T-helper 17 cell (primary cell): Measurements from ENCODE around the gene E2F8. TPM values are rescaled to one million over a fixed set of nuclear protein-coding genes. Genes with fewer than 3 reads are reported as not detected.
A peak's percentile ranks its signal among the peaks of the same experiment; 100 is the strongest.

Source experiments
- ATAC-seq: fragments of 150-1000 bp; cut with Tn5 transposase; 2 replicates; pipeline ENCODE4 v1.10.0; 2021; ENCODE audit warnings: mild to moderate bottlenecking, moderate library complexity
- DNase-seq, 3 donors: peaks; one replicate each; pipeline versions ENCODE4 v3.0.0 to v3.0.0-alpha.2; 2020 to 2021
- H3K9me3 ChIP-seq: one replicate; pipeline ENCODE4 v1.7.0; 2013; ENCODE audit warnings: low read length, mild to moderate bottlenecking; ENCODE audit not compliant: control insufficient read depth, poor library complexity, severe bottlenecking
- H3K27ac Mint-ChIP-seq: one replicate; pipeline ENCODE4 v1.8.0; 2022; ENCODE audit warnings: mild to moderate bottlenecking, moderate library complexity, mixed read lengths
- H3K27me3 Mint-ChIP-seq: one replicate; pipeline ENCODE4 v1.8.0; 2022; ENCODE audit warnings: mixed read lengths
- H3K36me3 Mint-ChIP-seq: one replicate; pipeline ENCODE4 v1.8.0; 2022; ENCODE audit warnings: low read depth, mixed read lengths
- H3K4me1 Mint-ChIP-seq: one replicate; pipeline ENCODE4 v1.8.0; 2022; ENCODE audit warnings: mild to moderate bottlenecking, mixed read lengths
- H3K4me3 Mint-ChIP-seq: one replicate; pipeline ENCODE4 v1.8.0; 2022; ENCODE audit warnings: mild to moderate bottlenecking, moderate library complexity, mixed read lengths
- total RNA-seq, 4 donors: library from RNA in 2 of 4; stranded (reverse) in 2 of 4; gene quantifications; one replicate each; pipeline ENCODE4 v1.2.3 and lab custom pipeline; 2022 to 2026

Gene E2F8
- total RNA-seq, 2 donors from 2014 or later: 0.21 TPM; not detected in 1

DNA sequence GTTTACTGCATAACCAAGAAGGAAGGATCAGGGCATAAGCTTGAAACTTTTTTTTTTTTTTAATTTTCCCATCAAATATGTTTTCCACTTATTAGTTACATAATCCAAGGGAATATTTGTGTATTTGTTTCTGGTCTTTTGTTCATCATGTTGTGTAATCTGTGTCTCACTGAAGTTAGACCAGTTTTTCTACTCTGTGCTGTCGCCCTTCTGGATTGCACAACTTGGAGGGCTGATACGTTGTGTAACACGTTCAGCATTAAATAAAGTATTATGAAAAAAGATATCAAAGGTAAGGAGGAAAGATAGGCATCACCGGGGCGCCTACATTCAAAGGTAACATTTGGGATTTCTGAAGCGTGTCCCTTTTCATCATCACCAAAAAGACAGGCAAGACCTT, 3.3 kb upstream of the E2F8 start:
- DNase-seq (no peak), ATAC-seq (no peak)
- Mint-ChIP-seq H3K27me3 (peaks cover 42% of the 10 kb centered on the region), H3K27ac (no peak overlapping the region), H3K4me1 (peaks cover 11% of the 10 kb centered on the region), H3K4me3 (no peak overlapping the region), H3K36me3 (peaks cover 2% of the 10 kb centered on the region)
- no peaks in the 10 kb centered on the region for H3K9me3 ChIP-seq

GRCh38 chr11:19243613-19244012, 2.9 kb upstream of the E2F8 start:
- Mint-ChIP-seq H3K27me3 (peaks cover 42% of the 10 kb centered on the region), H3K4me1 (peaks cover 11% of the 10 kb centered on the region), H3K4me3 (no peak overlapping the region), H3K36me3 (peaks cover 2% of the 10 kb centered on the region), H3K27ac (no peak overlapping the region)
- ATAC-seq (no peak), DNase-seq (no peak)
- no peaks in the 10 kb centered on the region for H3K9me3 ChIP-seq

DNA sequence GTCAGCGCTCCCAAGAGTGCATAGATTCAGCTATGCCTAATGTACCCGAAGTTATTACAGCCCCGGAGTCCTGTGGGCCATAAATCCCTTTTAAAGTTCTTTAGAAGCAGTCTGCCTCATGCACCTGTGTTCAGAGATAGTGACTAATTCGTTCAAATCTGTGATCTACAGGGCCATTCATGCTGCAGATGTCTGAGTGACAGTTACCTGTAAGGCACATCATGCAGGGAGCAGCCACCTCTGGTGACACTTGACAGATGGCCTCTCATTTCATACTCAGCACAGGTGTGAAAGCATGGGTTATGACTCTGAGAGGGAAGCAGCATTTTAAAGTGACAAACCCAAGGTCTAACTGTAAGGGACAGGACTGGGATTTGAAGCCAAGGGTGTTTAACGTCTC, 2.4 kb upstream of the E2F8 start:
- H3K4me1 Mint-ChIP-seq: peaks cover 11% of the 10 kb centered on the region
- no peak for ATAC-seq
- peak overlapping the region; percentile 94 for H3K4me3 Mint-ChIP-seq
- H3K9me3 ChIP-seq: no peaks in the 10 kb centered on the region
- no peak for DNase-seq
- H3K36me3 Mint-ChIP-seq: peaks cover 2% of the 10 kb centered on the region
- peaks cover 42% of the 10 kb centered on the region for H3K27me3 Mint-ChIP-seq
- no peak overlapping the region for H3K27ac Mint-ChIP-seq

DNA sequence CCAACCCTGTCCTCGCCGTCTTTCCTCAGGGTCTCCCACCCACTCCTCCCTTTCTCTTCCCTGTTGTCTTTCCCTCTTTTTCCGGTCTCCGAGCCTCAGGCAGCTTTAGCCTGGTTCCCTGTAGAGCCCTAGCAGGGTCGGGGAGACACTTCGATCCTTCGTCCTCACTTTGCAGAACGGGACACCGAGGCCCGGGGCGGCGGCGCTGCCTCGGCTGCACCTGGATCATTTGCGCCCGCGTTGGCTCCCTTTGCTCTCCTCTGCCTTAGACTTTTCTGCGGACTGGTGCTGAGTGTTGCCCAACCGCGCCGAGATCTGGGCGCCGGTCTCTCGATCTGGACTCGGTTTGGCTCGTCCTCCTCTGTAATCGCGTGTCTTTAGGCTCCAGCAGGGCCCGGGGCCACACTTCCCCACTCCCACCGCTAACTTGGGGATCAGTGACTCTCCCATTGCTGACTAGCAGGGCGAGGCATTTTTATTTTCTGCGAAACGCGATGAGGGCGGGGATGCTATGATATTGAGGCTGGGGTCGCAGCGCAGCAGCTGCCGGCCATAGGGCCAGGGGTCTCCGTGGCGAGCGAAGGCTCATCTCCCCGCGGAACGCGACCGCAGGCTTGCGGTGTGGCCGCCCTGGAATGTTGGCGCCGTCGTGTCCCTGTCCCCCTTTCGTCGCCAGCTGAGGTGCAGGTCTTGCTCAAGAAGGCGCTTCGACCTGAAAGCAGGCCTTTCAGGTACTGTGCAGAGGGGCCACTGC, 1.6 kb upstream of the E2F8 start:
- DNase-seq: no peak
- H3K9me3 ChIP-seq: no peaks in the 10 kb centered on the region
- peaks cover 41% of the 10 kb centered on the region for H3K27me3 Mint-ChIP-seq
- peak overlapping the region; percentile 65 for H3K27ac Mint-ChIP-seq
- peak overlapping the region; percentile 94 for H3K4me3 Mint-ChIP-seq
- no peak for ATAC-seq
- H3K4me1 Mint-ChIP-seq: peaks cover 11% of the 10 kb centered on the region
- H3K36me3 Mint-ChIP-seq: peaks cover 2% of the 10 kb centered on the region

DNA sequence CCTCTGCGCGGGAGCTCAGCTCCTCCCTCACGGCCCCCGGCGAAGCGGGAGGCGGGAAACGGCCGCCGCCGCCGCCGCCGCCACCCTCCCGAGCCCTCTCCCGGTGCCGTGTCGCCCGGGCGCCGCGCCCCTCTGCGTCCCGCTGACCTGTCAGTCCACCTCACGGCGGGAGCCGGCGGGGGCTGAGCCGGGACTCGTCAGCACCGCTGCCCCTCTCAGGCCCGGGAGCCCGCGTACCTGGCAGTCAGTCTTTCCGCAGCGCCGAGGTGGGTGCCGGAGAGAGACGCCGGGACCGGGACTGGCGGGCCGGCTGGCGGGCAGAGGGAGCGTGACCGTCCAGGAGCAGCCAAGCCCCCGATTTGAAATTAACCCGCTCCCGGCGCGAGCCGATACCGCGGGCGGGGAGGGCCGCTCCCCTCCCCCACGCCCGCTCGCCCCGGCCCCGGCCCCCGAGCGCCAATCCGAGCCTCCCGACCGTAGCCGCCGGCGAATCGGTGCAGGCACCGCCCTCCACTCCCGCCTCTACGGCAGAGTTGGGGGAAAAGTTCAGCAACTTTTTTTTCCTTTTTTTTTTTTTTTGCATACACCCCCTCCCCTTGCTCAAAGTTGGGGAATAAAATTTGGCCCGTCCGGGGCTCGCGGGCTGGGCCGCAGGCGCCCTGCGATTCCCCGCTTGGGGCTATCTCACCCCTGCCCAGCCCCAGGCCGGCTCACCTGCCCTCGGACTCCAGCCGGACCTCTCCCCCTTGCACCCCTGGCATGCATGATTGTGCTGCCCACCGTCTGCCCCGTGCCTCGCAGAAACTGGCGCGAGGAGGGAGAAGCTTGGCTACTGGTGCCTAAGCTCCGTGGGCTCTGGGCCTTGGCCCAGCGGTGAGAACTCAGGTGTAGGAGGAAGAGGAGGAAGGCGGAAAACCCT, 774 bp upstream of the E2F8 start:
- H3K27me3 Mint-ChIP-seq: peaks cover 33% of the 10 kb centered on the region
- ATAC-seq (peak; percentile 24), DNase-seq (peak in 2 of 3 donors; percentile 12 to 19)
- peaks cover 2% of the 10 kb centered on the region for H3K36me3 Mint-ChIP-seq
- H3K4me3 Mint-ChIP-seq: peak overlapping the region; percentile 94
- H3K4me1 Mint-ChIP-seq: peaks cover 11% of the 10 kb centered on the region
- peak overlapping the region; percentile 43 for H3K27ac Mint-ChIP-seq
- H3K9me3 ChIP-seq: no peaks in the 10 kb centered on the region

- no peak for DNase-seq
- Mint-ChIP-seq H3K4me1 (peaks cover 14% of the 10 kb centered on the region), H3K27ac (no peak overlapping the region), H3K27me3 (peaks cover 20% of the 10 kb centered on the region), H3K36me3 (peaks cover 2% of the 10 kb centered on the region), H3K4me3 (no peak overlapping the region)
- no peaks in the 10 kb centered on the region for H3K9me3 ChIP-seq
- no peak for ATAC-seq
Measured at GRCh38 chr11:19239039-19239438, 1.7 kb downstream of the E2F8 start.

DNA sequence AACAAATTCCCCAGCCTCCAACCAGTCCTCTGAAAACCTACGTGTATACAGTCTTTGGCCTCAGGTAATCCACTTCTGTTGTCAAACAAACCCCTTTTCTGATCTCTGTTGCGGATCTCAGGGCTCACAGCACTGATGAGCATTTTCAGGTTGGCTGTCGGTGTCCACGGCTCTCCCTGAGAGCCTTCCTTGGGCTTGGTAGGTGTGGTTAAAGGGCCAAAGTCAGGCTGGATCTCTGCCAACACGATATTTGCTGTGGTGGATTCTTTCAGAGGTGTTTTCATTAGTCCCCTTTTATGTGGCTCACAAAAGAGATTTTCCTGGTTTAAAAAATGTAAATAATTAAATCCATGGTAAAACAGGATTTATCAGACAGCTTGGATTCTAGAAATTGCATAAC, 2.9 kb downstream of the E2F8 start:
- H3K27me3 Mint-ChIP-seq: peaks cover 10% of the 10 kb centered on the region
- peaks cover 2% of the 10 kb centered on the region for H3K36me3 Mint-ChIP-seq
- ATAC-seq: no peak
- no peak overlapping the region for H3K27ac Mint-ChIP-seq
- DNase-seq: no peak
- H3K9me3 ChIP-seq: no peaks in the 10 kb centered on the region
- peaks cover 14% of the 10 kb centered on the region for H3K4me1 Mint-ChIP-seq
- no peak overlapping the region for H3K4me3 Mint-ChIP-seq

- H3K27ac Mint-ChIP-seq: no peak overlapping the region
Measured at GRCh38 chr11:19237381-19237780, 3.4 kb downstream of the E2F8 start.

GRCh38 chr11:19234231-19234817, 6.4 kb downstream of the E2F8 start:
- ATAC-seq (no peak), DNase-seq (no peak)
- Mint-ChIP-seq H3K4me1 (peaks cover 9% of the 10 kb centered on the region), H3K36me3 (no peaks in the 10 kb centered on the region), H3K4me3 (no peak overlapping the region), H3K27me3 (no peaks in the 10 kb centered on the region), H3K27ac (no peak overlapping the region)
- no peaks in the 10 kb centered on the region for H3K9me3 ChIP-seq

More at GRCh38 chr11:19237381-19237780, 3.4 kb downstream of the E2F8 start:
- H3K9me3 ChIP-seq: no peaks in the 10 kb centered on the region
- H3K27me3 Mint-ChIP-seq: peaks cover 6% of the 10 kb centered on the region
- no peak for ATAC-seq
- DNase-seq: no peak
- peaks cover 14% of the 10 kb centered on the region for H3K4me1 Mint-ChIP-seq
- peaks cover 2% of the 10 kb centered on the region for H3K36me3 Mint-ChIP-seq
- no peak overlapping the region for H3K4me3 Mint-ChIP-seq

DNA sequence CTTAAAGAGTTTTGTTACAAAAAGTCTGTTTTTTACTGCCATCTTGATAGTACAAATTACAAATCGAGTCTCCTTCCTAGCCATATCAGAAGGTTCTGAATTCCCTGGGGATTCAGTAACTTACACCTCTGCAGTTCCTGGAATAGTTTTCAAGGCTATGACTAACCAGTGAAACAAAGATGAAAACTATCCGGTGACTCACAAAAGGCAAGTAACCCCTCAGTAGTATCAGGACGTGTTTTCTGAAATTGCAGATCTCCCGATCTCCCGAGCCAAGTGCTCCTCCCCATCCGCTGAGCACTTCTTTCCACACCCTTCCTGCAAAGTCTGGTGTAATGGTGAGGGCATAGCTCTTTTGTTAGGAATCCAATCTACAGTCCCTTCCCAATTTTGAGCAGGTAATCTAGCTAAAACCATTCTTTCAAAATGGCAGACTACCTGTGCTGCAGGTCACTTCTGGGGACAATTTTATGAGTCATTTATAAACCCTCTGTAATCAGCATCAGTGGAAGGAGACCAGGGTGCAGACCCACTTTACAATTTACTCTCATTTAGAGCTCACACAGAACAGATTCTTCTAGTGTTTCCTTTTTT, 7.7 kb downstream of the E2F8 start:
- no peak for ATAC-seq
- Mint-ChIP-seq H3K4me3 (no peak overlapping the region), H3K27ac (no peak overlapping the region), H3K36me3 (no peaks in the 10 kb centered on the region), H3K4me1 (peaks cover 9% of the 10 kb centered on the region), H3K27me3 (no peaks in the 10 kb centered on the region)
- no peak for DNase-seq
- H3K9me3 ChIP-seq: no peaks in the 10 kb centered on the region

DNA sequence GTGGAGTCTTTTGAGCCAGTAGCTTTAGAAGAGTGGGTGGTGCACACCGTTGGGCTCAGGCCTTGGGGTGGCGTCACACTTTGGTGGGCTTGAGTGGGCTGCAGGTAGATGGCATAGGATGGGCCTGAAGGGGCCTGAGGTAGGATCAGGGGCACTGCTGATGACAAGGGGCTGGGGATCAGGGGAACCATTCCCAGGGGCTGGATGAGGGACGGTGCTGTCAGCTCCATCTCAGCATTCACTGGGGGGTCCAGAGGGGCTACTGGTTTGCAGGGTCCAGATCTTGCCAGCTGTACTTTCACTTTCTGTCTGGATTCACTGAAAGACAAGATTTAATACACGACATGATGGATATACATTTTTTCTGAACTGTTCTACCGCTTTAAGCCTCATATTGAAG, 11.1 kb downstream of the E2F8 start:
- no peak overlapping the region for H3K4me3 Mint-ChIP-seq
- ATAC-seq (no peak), DNase-seq (no peak)
- no peaks in the 10 kb centered on the region for H3K9me3 ChIP-seq
- no peaks in the 10 kb centered on the region for H3K36me3 Mint-ChIP-seq
- H3K27me3 Mint-ChIP-seq: no peaks in the 10 kb centered on the region
- H3K27ac Mint-ChIP-seq: peak overlapping the region; percentile 53
- peaks cover 5% of the 10 kb centered on the region for H3K4me1 Mint-ChIP-seq

- no peaks in the 10 kb centered on the region for H3K27me3 Mint-ChIP-seq
- no peaks in the 10 kb centered on the region for H3K9me3 ChIP-seq
- no peak overlapping the region for H3K27ac Mint-ChIP-seq
- peaks cover 5% of the 10 kb centered on the region for H3K4me1 Mint-ChIP-seq
- H3K36me3 Mint-ChIP-seq: no peaks in the 10 kb centered on the region
- no peak for ATAC-seq
- no peak for DNase-seq
- no peak overlapping the region for H3K4me3 Mint-ChIP-seq
Measured at GRCh38 chr11:19228968-19229367, 11.8 kb downstream of the E2F8 start.
